NCI-H82 treated with DMSO at 0.1 percent for 48 hours (cell line): Measurements from ENCODE around the gene KRTAP8-1.

Experiments used
- DNase-seq: peaks from one replicate; lab custom pipeline; 2025; ENCODE audit not compliant: unreplicated experiment; lab: John Stamatoyannopoulos, UW

The KRTAP8-1 gene

GRCh38 chr21:30813174-30813573 is at the start of gene KRTAP8-1:
KRTAP8-1 (minus strand) TSS chr21:30813274; CDS start chr21:30813220, 54 bp downstream.
- DNase-seq: no peak

- no peak for DNase-seq
Measured at GRCh38 chr21:30847627-30848500, 34.8 kb upstream of the KRTAP8-1 start.

GRCh38 chr21:30842990-30843389 is 29.9 kb upstream of the KRTAP8-1 start:
- no peak for DNase-seq

GRCh38 chr21:30839304-30839703 is 26.2 kb upstream of the KRTAP8-1 start:
- peak; percentile 2 for DNase-seq

- no peak for DNase-seq
Measured at GRCh38 chr21:30838536-30838935, 25.5 kb upstream of the KRTAP8-1 start.

GRCh38 chr21:30831194-30831765 is 18.2 kb upstream of the KRTAP8-1 start:
- DNase-seq: no peak

GRCh38 chr21:30829659-30830058 is 16.6 kb upstream of the KRTAP8-1 start, which contains the start of gene KRTAP7-1:
KRTAP7-1 (minus strand) TSS chr21:30829759; CDS start chr21:30829698, 61 bp downstream.
- no peak for DNase-seq

- DNase-seq: no peak
Measured at GRCh38 chr21:30818837-30819610, 6.0 kb upstream of the KRTAP8-1 start.

- no peak for DNase-seq
Measured at GRCh38 chr21:30800605-30801004, 12.5 kb downstream of the KRTAP8-1 start.

GRCh38 chr21:30793581-30794314 is 19.3 kb downstream of the KRTAP8-1 start:
- DNase-seq: no peak

- DNase-seq: no peak
Measured at GRCh38 chr21:30779249-30779648, 33.8 kb downstream of the KRTAP8-1 start.

GRCh38 chr21:30769724-30770431 is 43.2 kb downstream of the KRTAP8-1 start:
- no peak for DNase-seq
